MCF 10A (cell line): ENCODE measurements around the gene RMI2. TPM values are rescaled to one million over a fixed set of nuclear protein-coding genes. Genes with fewer than 3 reads are reported as not detected.

ENCODE experiments used
- BruUV-seq: library from RNA; stranded (reverse); fragments of 400-500 nt; replicated peaks from 2 replicates; lab custom pipeline; 2021; lab: Mats Ljungman, UMichigan
- CTCF ChIA-PET: fragments of 300-600 bp; sonication (Branson Sonifier 250); formaldehyde crosslinking; extraction: SDS; loops from one replicate; lab custom pipeline; 2021; ENCODE audit warnings: antibody characterized with exemption, inconsistent platforms; lab: Yijun Ruan, JAX
- POLR2A ChIA-PET: fragments of 300-600, 350-650 bp; sonication (Branson Sonifier 250); formaldehyde crosslinking; extraction: SDS; loops from one replicate; lab custom pipeline; 2020; ENCODE audit warnings: antibody characterized with exemption, inconsistent platforms; lab: Yijun Ruan, JAX
- DNase-seq: peaks from one replicate; pipeline ENCODE4 v3.0.0-alpha.2; 2018; ENCODE audit not compliant: unreplicated experiment
- H3K27ac Mint-ChIP-seq: one replicate; pipeline ENCODE4 v1.8.0; 2022; ENCODE audit warnings: mild to moderate bottlenecking, low read depth, mixed read lengths; ENCODE audit not compliant: unreplicated experiment
- H3K27me3 Mint-ChIP-seq: one replicate; pipeline ENCODE4 v1.8.0; 2022; ENCODE audit warnings: mixed read lengths; ENCODE audit not compliant: insufficient read depth, unreplicated experiment
- H3K36me3 Mint-ChIP-seq: one replicate; pipeline ENCODE4 v1.8.0; 2022; ENCODE audit warnings: mild to moderate bottlenecking, moderate library complexity, mixed read lengths; ENCODE audit not compliant: insufficient read depth, unreplicated experiment
- H3K4me1 Mint-ChIP-seq: one replicate; pipeline ENCODE4 v1.8.0; 2022; ENCODE audit warnings: mixed read lengths; ENCODE audit not compliant: insufficient read depth, unreplicated experiment
- H3K4me3 Mint-ChIP-seq: one replicate; pipeline ENCODE4 v1.8.0; 2022; ENCODE audit warnings: mild to moderate bottlenecking, moderate library complexity, mixed read lengths; ENCODE audit not compliant: unreplicated experiment
- H3K9me3 Mint-ChIP-seq: one replicate; pipeline ENCODE4 v1.8.0; 2022; ENCODE audit warnings: mixed read lengths; ENCODE audit not compliant: unreplicated experiment
- intact Hi-C: fragments of 100-400 bp; cut with micrococcal nuclease; formaldehyde crosslinking; loops from 2 replicates; pipeline ENCODE4 v1.14.1; 2022
- total RNA-seq: library from RNA; stranded (reverse); gene quantifications from 2 replicates; pipeline ENCODE4 v1.2.3, GENCODE V29; 2022
- TF ChIP-seq, protein P1 (sequence below): fragments of 200-600 bp; IDR thresholded peaks from one replicate; pipeline ENCODE4 v1.8.0; 2022; ENCODE audit warnings: antibody characterized with exemption, mild to moderate bottlenecking; ENCODE audit not compliant: unreplicated experiment

The RMI2 gene
- total RNA-seq, 1 experiment from 2014 or later = 6.6 TPM

DNA sequence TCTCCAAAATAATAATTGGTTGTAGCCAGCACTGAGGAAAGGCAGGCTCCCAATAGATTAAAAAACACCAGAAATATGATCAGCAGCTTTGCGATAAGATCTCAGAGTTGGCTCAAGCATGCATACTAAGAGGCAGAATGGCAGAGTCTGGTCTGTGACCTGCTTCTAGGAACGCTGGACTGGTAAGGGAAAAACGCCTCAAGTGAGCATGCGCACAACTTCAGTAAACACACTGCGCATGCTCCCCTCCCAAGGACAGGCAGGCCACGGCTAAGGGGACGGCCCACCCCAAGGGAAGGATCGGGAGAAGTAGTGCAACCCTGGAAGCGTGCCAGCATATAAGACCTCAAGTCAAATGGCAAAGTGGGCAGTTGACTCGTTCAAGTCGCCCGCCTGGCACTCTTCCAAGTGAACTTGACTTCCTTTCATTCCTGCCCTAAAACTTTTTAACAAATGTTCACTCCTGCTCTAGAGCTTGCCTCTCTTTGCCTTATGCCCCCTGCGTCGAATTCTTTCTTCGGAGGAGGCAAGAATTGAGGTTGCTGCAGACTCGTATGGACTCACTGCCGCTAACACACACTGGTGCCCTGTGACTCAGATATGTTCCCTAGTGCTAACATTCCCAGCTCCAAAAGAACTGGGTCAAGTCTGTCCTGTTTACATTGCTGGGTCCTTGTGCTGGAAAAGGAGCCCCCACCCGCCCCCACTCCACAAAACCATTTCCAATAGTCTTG, 41.7 kb upstream of the RMI2 start:
- peaks cover 6% of the 10 kb centered on the region for H3K4me1 Mint-ChIP-seq
- no peaks in the 10 kb centered on the region for H3K36me3 Mint-ChIP-seq
- TF ChIP-seq, protein P1, sequence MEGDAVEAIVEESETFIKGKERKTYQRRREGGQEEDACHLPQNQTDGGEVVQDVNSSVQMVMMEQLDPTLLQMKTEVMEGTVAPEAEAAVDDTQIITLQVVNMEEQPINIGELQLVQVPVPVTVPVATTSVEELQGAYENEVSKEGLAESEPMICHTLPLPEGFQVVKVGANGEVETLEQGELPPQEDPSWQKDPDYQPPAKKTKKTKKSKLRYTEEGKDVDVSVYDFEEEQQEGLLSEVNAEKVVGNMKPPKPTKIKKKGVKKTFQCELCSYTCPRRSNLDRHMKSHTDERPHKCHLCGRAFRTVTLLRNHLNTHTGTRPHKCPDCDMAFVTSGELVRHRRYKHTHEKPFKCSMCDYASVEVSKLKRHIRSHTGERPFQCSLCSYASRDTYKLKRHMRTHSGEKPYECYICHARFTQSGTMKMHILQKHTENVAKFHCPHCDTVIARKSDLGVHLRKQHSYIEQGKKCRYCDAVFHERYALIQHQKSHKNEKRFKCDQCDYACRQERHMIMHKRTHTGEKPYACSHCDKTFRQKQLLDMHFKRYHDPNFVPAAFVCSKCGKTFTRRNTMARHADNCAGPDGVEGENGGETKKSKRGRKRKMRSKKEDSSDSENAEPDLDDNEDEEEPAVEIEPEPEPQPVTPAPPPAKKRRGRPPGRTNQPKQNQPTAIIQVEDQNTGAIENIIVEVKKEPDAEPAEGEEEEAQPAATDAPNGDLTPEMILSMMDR = no peak
- H3K27ac Mint-ChIP-seq = no peak overlapping the region
- POLR2A ChIA-PET = no interaction called here
- no TSS peak for BruUV-seq
- no peak for DNase-seq
- CTCF ChIA-PET = interaction anchor here (1.0 kb wide), 1 partner anchor 46 kb away, joined by 3 read pairs; no protein-coding TSS in a partner anchor
- no peaks in the 10 kb centered on the region for H3K27me3 Mint-ChIP-seq
- H3K4me3 Mint-ChIP-seq = no peak overlapping the region
- no peaks in the 10 kb centered on the region for H3K9me3 Mint-ChIP-seq
- intact Hi-C loops = no loop called here

DNA sequence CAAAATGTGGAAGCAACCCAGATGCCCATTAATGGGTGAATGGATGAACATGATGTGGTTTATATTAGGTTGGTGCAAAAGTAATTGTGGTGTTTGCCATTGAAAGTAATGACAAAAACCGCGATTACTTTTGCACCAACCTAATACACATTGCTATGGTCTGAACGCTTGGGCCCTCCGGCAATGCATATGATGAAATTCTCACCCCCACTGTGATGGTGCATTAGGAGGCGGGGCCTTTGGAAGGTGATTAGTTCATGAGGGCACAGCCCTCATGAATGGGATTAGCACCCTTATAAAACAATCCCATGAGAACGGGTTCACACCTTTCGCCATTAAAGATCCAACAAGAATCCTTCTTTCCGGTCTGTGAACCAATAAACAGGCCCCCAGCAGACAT, 38.9 kb upstream of the RMI2 start:
- Mint-ChIP-seq H3K27me3 (no peaks in the 10 kb centered on the region), H3K27ac (no peak overlapping the region), H3K4me1 (peaks cover 6% of the 10 kb centered on the region), H3K4me3 (no peak overlapping the region), H3K36me3 (no peaks in the 10 kb centered on the region), H3K9me3 (no peaks in the 10 kb centered on the region)
- intact Hi-C loops = no loop called here
- no peak for DNase-seq
- no TSS peak for BruUV-seq
- POLR2A ChIA-PET = no interaction called here
- TF ChIP-seq, protein P1 = no peak
- CTCF ChIA-PET = no interaction called here

DNA sequence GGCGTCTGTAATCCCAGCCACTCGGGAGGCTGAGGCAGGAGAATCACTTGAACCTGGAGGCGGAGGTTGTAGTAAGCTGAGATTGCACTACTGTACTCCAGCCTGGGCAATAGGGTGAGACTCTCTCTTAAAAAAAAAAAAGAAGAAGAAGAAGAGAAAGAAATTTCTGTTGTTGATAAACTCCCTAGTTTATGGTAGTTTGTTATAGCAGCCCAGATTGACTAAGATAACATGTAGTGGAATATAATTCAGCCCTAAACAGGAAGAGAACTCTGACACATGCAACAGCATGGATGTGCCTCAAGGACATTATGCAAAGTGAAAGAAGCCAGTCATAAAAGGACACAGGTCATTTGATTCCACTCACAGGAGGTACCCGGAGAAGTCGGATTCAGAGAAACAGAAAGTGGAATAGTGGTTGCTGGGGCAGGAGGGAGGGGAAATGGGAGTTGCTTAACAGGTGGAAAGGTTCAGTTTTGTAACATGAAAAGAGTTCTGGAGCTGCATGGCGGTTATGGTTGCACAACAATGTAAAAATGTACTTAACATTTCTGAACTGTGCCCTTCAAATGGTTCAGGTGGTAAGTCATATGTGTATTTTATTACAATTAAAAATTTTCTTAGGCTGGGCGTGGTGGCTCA, 38.1 kb upstream of the RMI2 start:
- H3K27ac Mint-ChIP-seq = no peak overlapping the region
- no peaks in the 10 kb centered on the region for H3K27me3 Mint-ChIP-seq
- DNase-seq = peak; percentile 53
- TF ChIP-seq, protein P1 = no peak
- ChIA-PET POLR2A (interaction anchor here (0.6 kb wide), 1 partner anchor 38 kb away, joined by 3 read pairs; the partner anchor contains the start of gene RMI2), CTCF (no interaction called here)
- no TSS peak for BruUV-seq
- H3K4me1 Mint-ChIP-seq = peaks cover 6% of the 10 kb centered on the region
- no peak overlapping the region for H3K4me3 Mint-ChIP-seq
- intact Hi-C loops = no loop called here
- H3K36me3 Mint-ChIP-seq = no peaks in the 10 kb centered on the region
- no peaks in the 10 kb centered on the region for H3K9me3 Mint-ChIP-seq
